ENCODE data around the gene LGALS3BP.

- TF ChIP-seq CTCF (IDR thresholded peaks at IDR 0.05; ENCODE audit: insufficient read depth, low read length, poor library complexity, severe bottlenecking) (no peak), EZH2phosphoT487 (conservative IDR thresholded peaks at IDR 0.05; ENCODE audit: low read length) (no peak)
These were observed 55.1 kb downstream of the LGALS3BP start for GRCh38 chr17:78924481-78925151.

Measured in SU-DHL-6 (cell line).